ENCODE measurements around the gene GLCE.

GRCh38 chr15:69118089-69118488, 42.3 kb upstream of the GLCE start:
- no peak for TF ChIP-seq CTCF (IDR thresholded peaks at IDR 0.05)
- TF ChIP-seq POLR2A (IDR thresholded peaks at IDR 0.05), result no peak
- TF ChIP-seq EP300 (IDR thresholded peaks at IDR 0.05), result no peak
